SK-N-SH (cell line): ENCODE data around the gene IMPA2. TPM values are rescaled to one million over a fixed set of nuclear protein-coding genes. Genes with fewer than 3 reads are reported as not detected.

Experiments
- CTCF ChIA-PET: fragments of 300-600, 350-600 bp; formaldehyde crosslinking; extraction: SDS; loops from one replicate; lab custom pipeline; 2021; lab: Yijun Ruan, JAX
- POLR2A ChIA-PET: fragments of 350-600 bp; sonication (Branson Sonifier 250); formaldehyde crosslinking; extraction: SDS; loops from one replicate; lab custom pipeline; 2020; ENCODE audit warnings: antibody characterized with exemption, inconsistent platforms; lab: Yijun Ruan, JAX
- DNase-seq: peaks from one replicate; pipeline ENCODE4 v3.0.0; 2012
- H2AFZ ChIP-seq: fragments of 200-600 bp; sonication (generic); 2 replicates; pipeline ENCODE4 v1.8.1; 2016; ENCODE audit warnings: antibody characterized with exemption, mild to moderate bottlenecking, low read depth
- H3F3A ChIP-seq: fragments of 200-600 bp; sonication (generic); replicated peaks from 2 replicates; pipeline ENCODE3; 2016; ENCODE audit warnings: antibody characterized with exemption, mild to moderate bottlenecking; ENCODE audit not compliant: insufficient read depth
- H3K27ac ChIP-seq, 2 experiments: fragments of 200-500 bp in 1 of 2; fragments of 200-600 bp in 1 of 2; sonication (Bioruptor generic) in 1 of 2; sonication (generic), shearing (Covaris generic) in 1 of 2; 2 replicates each; pipeline versions ENCODE4 v1.5.1 to v1.6.1; 2014 to 2016; ENCODE audit warnings: low read depth in 2 of 2, inconsistent platforms in 1 of 2, low read length in 1 of 2, mild to moderate bottlenecking in 1 of 2, mixed read lengths in 1 of 2
- H3K27me3 ChIP-seq: fragments of 200-600 bp; sonication (generic), shearing (Covaris generic); 2 replicates; pipeline ENCODE4 v1.6.1; 2016; ENCODE audit warnings: mixed run types; ENCODE audit not compliant: insufficient read depth
- H3K36me3 ChIP-seq, 2 experiments: fragments of 200-500 bp in 1 of 2; fragments of 200-600 bp in 1 of 2; sonication (Bioruptor generic) in 1 of 2; sonication (generic) in 1 of 2; replicated peaks in 1 of 2; 2 replicates each; pipeline versions ENCODE3 to v1.5.1; 2014 to 2016; ENCODE audit warnings: low read length in 1 of 2, mild to moderate bottlenecking in 1 of 2; ENCODE audit not compliant: insufficient read depth in 2 of 2, control insufficient read depth in 1 of 2
- H3K4me1 ChIP-seq, 2 experiments: fragments of 200-500 bp in 1 of 2; fragments of 200-600 bp in 1 of 2; sonication (Bioruptor generic) in 1 of 2; sonication (generic), shearing (Covaris generic) in 1 of 2; 2 replicates each; pipeline versions ENCODE4 v1.5.1 to v1.6.1; 2014 to 2016; ENCODE audit warnings: low read depth in 1 of 2, low read length in 1 of 2, mixed run types in 1 of 2; ENCODE audit not compliant: insufficient read depth in 2 of 2, control insufficient read depth in 1 of 2
- H3K4me2 ChIP-seq: fragments of 200-600 bp; sonication (generic), shearing (Covaris generic); 2 replicates; pipeline ENCODE4 v1.6.1; 2017; ENCODE audit warnings: mixed run types
- H3K4me3 ChIP-seq, 2 experiments: fragments of 200-500 bp in 1 of 2; fragments of 200-600 bp in 1 of 2; sonication (Bioruptor generic) in 1 of 2; sonication (generic), shearing (Covaris generic) in 1 of 2; 2 replicates each; pipeline versions ENCODE4 v1.5.1 to v1.8.1; 2014 to 2016; ENCODE audit warnings: low read depth in 2 of 2, inconsistent platforms in 1 of 2, low read length in 1 of 2, mild to moderate bottlenecking in 1 of 2, mixed read lengths in 1 of 2, moderate library complexity in 1 of 2
- H3K79me2 ChIP-seq: fragments of 200-600 bp; sonication (generic); 2 replicates; pipeline ENCODE4 v1.8.1; 2017; ENCODE audit warnings: mild to moderate bottlenecking; ENCODE audit not compliant: insufficient read depth
- H3K9ac ChIP-seq: fragments of 200-600 bp; sonication (generic); 2 replicates; pipeline ENCODE4 v1.6.1; 2017; ENCODE audit warnings: mixed run types
- H3K9me2 ChIP-seq: fragments of 200-600 bp; sonication (generic); 2 replicates; pipeline ENCODE4 v1.6.1; 2017; ENCODE audit warnings: mixed run types
- H3K9me3 ChIP-seq: fragments of 200-600 bp; sonication (generic); 2 replicates; pipeline ENCODE4 v1.6.1; 2017; ENCODE audit warnings: mixed run types, mild to moderate bottlenecking, moderate library complexity
- H4K20me1 ChIP-seq: fragments of 200-600 bp; sonication (generic); 2 replicates; pipeline ENCODE4 v1.6.1; 2017; ENCODE audit warnings: mild to moderate bottlenecking, mixed run types; ENCODE audit not compliant: insufficient read depth
- CHD2 ChIP-seq: fragments of 150-350 bp; IDR thresholded peaks from 2 replicates; pipeline ENCODE4 v1.6.1; 2018; ENCODE audit warnings: low read length; ENCODE audit not compliant: partially characterized antibody
- EP300 ChIP-seq, 2 experiments: IDR thresholded peaks; 2 replicates each; pipeline versions ENCODE4 v1.4.0 to v1.6.1; 2012; ENCODE audit warnings: borderline replicate concordance in 1 of 2, low read depth in 1 of 2, low read length in 1 of 2
- EZH2phosphoT487 ChIP-seq: fragments of 200-600 bp; sonication (generic); IDR thresholded peaks from 2 replicates; pipeline ENCODE4 v1.6.1; 2017; ENCODE audit warnings: low read depth, mixed run types, mild to moderate bottlenecking, antibody characterized with exemption, moderate library complexity, borderline replicate concordance
- FOXJ3 ChIP-seq: sonication (generic); formaldehyde crosslinking; IDR thresholded peaks from 2 replicates; pipeline ENCODE4 v1.5.1; 2020; ENCODE audit warnings: mild to moderate bottlenecking, missing genetic modification reagents
- FOXM1 ChIP-seq: IDR thresholded peaks from 2 replicates; pipeline ENCODE4 v1.4.0; 2012; ENCODE audit warnings: low read depth, mild to moderate bottlenecking
- GABPA ChIP-seq: IDR thresholded peaks from 2 replicates; pipeline ENCODE4 v1.4.0; 2012; ENCODE audit warnings: low read depth, mild to moderate bottlenecking
- GATA2 ChIP-seq: sonication (generic); formaldehyde crosslinking; IDR thresholded peaks from 2 replicates; pipeline ENCODE4 v1.5.0; 2020; ENCODE audit warnings: mild to moderate bottlenecking, missing genetic modification reagents
- JUND ChIP-seq: IDR thresholded peaks from 2 replicates; pipeline ENCODE4 v1.4.0; 2012
- MEF2A ChIP-seq: IDR thresholded peaks from 2 replicates; pipeline ENCODE4 v1.4.0; 2012; ENCODE audit warnings: low read depth, borderline replicate concordance
- NFIC ChIP-seq: IDR thresholded peaks from 2 replicates; pipeline ENCODE4 v1.4.0; 2012; ENCODE audit warnings: borderline replicate concordance
- NRF1 ChIP-seq: IDR thresholded peaks from 2 replicates; pipeline ENCODE4 v1.6.1; 2012; ENCODE audit warnings: low read depth, mild to moderate bottlenecking, low read length
- RFX5 ChIP-seq: IDR thresholded peaks from 2 replicates; pipeline ENCODE4 v1.6.1; 2012; ENCODE audit warnings: mild to moderate bottlenecking, improper control_type of control experiment, low read length
- RXRA ChIP-seq: IDR thresholded peaks from 2 replicates; pipeline ENCODE4 v1.4.0; 2012; ENCODE audit warnings: low read depth, mild to moderate bottlenecking, borderline replicate concordance
- SIN3A ChIP-seq: IDR thresholded peaks from 2 replicates; pipeline ENCODE4 v1.6.1; 2012; ENCODE audit warnings: low read depth, mild to moderate bottlenecking, low read length, moderate library complexity, borderline replicate concordance
- TAF1 ChIP-seq: IDR thresholded peaks from 2 replicates; pipeline ENCODE4 v1.6.1; 2012; ENCODE audit warnings: low read depth, mild to moderate bottlenecking, low read length, moderate library complexity, borderline replicate concordance
- TCF12 ChIP-seq: IDR thresholded peaks from 2 replicates; pipeline ENCODE4 v1.4.0; 2012
- TEAD4 ChIP-seq: IDR thresholded peaks from 2 replicates; pipeline ENCODE4 v1.4.0; 2012; ENCODE audit warnings: mild to moderate bottlenecking, borderline replicate concordance; ENCODE audit not compliant: insufficient read depth
- USF2 ChIP-seq: fragments of 150-350 bp; IDR thresholded peaks from 2 replicates; pipeline ENCODE4 v1.6.1; 2017; ENCODE audit warnings: antibody characterized with exemption, low read length, low read depth, borderline replicate concordance
- WGBS: methylation state at CpG from one replicate; pipeline ENCODE4 v1.1.6; 2017; ENCODE audit warnings: low lambda C conversion rate; 5-methylcytosine and 5-hydroxymethylcytosine counted together
- polyA plus RNA-seq, 3 experiments: library from polyadenylated mRNA; depleted of rRNA; stranded (reverse); fragments of >200 nt; gene quantifications; 2 replicates each; pipeline ENCODE4 v1.2.3, GENCODE V29; 2012
- TF ChIP-seq, protein P1 (sequence below): fragments of 150-350 bp; IDR thresholded peaks from 2 replicates; pipeline ENCODE4 v1.6.1; 2016; ENCODE audit warnings: mild to moderate bottlenecking, low read depth, low read length
- TF ChIP-seq, protein P2 (sequence below): fragments of 200-600 bp; sonication (generic); IDR thresholded peaks from 2 replicates; pipeline ENCODE4 v1.6.1; 2017; ENCODE audit warnings: antibody characterized with exemption, mild to moderate bottlenecking, moderate library complexity
- TF ChIP-seq, protein P3 (sequence below): IDR thresholded peaks from 2 replicates; pipeline ENCODE4 v1.4.0; 2012; ENCODE audit warnings: low read depth, borderline replicate concordance

Gene IMPA2
- polyA plus RNA-seq, 1 of the 3 experiments (the other 2 are of a cell fraction) = 0.18 TPM

DNA sequence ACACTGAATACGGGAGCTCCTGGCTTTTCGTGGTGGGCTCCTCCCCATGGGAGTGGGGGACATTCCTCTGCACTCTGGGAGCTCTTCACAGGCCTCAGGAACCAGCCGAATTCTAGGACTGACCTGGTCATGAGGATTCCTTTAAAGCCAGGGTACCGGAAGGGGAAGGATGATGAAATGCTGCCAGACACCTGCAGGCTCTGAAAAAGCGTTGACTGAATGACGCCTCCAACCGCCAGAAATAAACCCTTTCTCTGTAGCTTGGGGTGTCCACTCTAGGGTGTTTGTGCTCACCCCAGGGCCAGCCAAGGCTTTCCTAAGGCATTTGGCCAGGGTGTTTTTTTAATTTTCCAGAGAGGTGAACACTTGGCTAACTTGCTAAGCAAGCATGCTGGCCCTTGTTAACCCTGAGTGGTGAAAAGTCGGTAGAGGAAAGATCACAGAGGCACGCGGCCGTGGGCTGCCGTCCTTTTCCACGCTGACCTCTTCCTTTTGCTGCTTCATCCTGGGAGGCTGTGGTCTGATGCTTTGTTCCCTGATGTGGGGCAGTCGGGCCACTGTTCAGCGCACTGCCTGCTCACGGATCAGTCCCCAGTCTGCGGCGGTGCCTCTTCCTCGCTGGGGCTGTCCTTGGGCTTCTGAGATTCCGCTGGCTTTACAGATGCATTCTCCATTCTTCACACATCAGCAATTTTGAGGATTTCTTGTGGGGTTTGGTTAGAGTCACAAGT lies 32.0 kb downstream of the IMPA2 start:
- ChIA-PET POLR2A (no interaction called here), CTCF (interaction anchor here (1.0 to 4.1 kb wide), 3 partner anchors 8 to 26 kb away, joined by 3 to 23 read pairs (median 7); no protein-coding TSS in a partner anchor)
- 20% methylated on average over 16 of the region's 20 CpGs for WGBS

GRCh38 chr18:12014086-12014485 lies 32.8 kb downstream of the IMPA2 start:
- no peak overlapping the region for H3K27ac ChIP-seq
- peaks cover 83% of the 10 kb centered on the region for H3K27me3 ChIP-seq
- TF ChIP-seq, protein P1, sequence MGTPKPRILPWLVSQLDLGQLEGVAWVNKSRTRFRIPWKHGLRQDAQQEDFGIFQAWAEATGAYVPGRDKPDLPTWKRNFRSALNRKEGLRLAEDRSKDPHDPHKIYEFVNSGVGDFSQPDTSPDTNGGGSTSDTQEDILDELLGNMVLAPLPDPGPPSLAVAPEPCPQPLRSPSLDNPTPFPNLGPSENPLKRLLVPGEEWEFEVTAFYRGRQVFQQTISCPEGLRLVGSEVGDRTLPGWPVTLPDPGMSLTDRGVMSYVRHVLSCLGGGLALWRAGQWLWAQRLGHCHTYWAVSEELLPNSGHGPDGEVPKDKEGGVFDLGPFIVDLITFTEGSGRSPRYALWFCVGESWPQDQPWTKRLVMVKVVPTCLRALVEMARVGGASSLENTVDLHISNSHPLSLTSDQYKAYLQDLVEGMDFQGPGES = no peak
- TF ChIP-seq EZH2phosphoT487 = no peak
- no peak for TF ChIP-seq TCF12
- TF ChIP-seq SIN3A = no peak
- no peak for TF ChIP-seq GABPA
- TF ChIP-seq GATA2 (CRISPR knock-in tag) = no peak
- no peak for TF ChIP-seq NFIC
- no peak for TF ChIP-seq FOXJ3
- TF ChIP-seq RXRA = no peak
- TF ChIP-seq, protein P2, sequence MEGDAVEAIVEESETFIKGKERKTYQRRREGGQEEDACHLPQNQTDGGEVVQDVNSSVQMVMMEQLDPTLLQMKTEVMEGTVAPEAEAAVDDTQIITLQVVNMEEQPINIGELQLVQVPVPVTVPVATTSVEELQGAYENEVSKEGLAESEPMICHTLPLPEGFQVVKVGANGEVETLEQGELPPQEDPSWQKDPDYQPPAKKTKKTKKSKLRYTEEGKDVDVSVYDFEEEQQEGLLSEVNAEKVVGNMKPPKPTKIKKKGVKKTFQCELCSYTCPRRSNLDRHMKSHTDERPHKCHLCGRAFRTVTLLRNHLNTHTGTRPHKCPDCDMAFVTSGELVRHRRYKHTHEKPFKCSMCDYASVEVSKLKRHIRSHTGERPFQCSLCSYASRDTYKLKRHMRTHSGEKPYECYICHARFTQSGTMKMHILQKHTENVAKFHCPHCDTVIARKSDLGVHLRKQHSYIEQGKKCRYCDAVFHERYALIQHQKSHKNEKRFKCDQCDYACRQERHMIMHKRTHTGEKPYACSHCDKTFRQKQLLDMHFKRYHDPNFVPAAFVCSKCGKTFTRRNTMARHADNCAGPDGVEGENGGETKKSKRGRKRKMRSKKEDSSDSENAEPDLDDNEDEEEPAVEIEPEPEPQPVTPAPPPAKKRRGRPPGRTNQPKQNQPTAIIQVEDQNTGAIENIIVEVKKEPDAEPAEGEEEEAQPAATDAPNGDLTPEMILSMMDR = no peak
- no peak for TF ChIP-seq EP300 (IDR thresholded peaks at IDR 0.05; ENCODE audit: borderline replicate concordance in 1 of 2, low read depth in 1 of 2, low read length in 1 of 2)
- no peak for TF ChIP-seq USF2
- no peaks in the 10 kb centered on the region for H3K4me1 ChIP-seq
- H3K4me2 ChIP-seq = no peak overlapping the region
- WGBS = 20% methylated on average over 10 of the region's 17 CpGs
- no peaks in the 10 kb centered on the region for H4K20me1 ChIP-seq
- ChIA-PET CTCF (interaction anchor here (4.1 kb wide), 1 partner anchor 20 kb away, joined by 23 read pairs; no protein-coding TSS in a partner anchor), POLR2A (no interaction called here)
- no peaks in the 10 kb centered on the region for H3K9me3 ChIP-seq
- H3K4me3 ChIP-seq = no peak overlapping the region
- no peaks in the 10 kb centered on the region for H3F3A ChIP-seq
- no peak overlapping the region for H3K9ac ChIP-seq
- no peak overlapping the region for H2AFZ ChIP-seq
- DNase-seq = no peak
- no peaks in the 10 kb centered on the region for H3K36me3 ChIP-seq
- H3K9me2 ChIP-seq = no peaks in the 10 kb centered on the region
- H3K79me2 ChIP-seq = no peaks in the 10 kb centered on the region

More for the DNA sequence above, 32.0 kb downstream of the IMPA2 start:
- Histone ChIP-seq H3K9me2 (no peaks in the 10 kb centered on the region), H3F3A (no peaks in the 10 kb centered on the region), H3K4me3 (no peak overlapping the region), H3K9me3 (no peaks in the 10 kb centered on the region), H3K4me2 (no peak overlapping the region), H3K4me1 (no peaks in the 10 kb centered on the region), H2AFZ (no peak overlapping the region), H3K79me2 (no peaks in the 10 kb centered on the region), H3K27me3 (peaks cover 84% of the 10 kb centered on the region), H3K36me3 (no peaks in the 10 kb centered on the region), H3K9ac (no peak overlapping the region), H3K27ac (no peak overlapping the region), H4K20me1 (no peaks in the 10 kb centered on the region)
- no peak for DNase-seq
- TF ChIP-seq TEAD4 = no peak
- TF ChIP-seq RFX5 = no peak
- TF ChIP-seq RXRA = no peak
- no peak for TF ChIP-seq MEF2A
- no peak for TF ChIP-seq CHD2
- TF ChIP-seq FOXJ3 = no peak
- TF ChIP-seq EZH2phosphoT487 = no peak; the same call in 1 of the 2 replicates
- TF ChIP-seq NRF1 = no peak
- TF ChIP-seq FOXM1 = no peak
- TF ChIP-seq, protein P3, sequence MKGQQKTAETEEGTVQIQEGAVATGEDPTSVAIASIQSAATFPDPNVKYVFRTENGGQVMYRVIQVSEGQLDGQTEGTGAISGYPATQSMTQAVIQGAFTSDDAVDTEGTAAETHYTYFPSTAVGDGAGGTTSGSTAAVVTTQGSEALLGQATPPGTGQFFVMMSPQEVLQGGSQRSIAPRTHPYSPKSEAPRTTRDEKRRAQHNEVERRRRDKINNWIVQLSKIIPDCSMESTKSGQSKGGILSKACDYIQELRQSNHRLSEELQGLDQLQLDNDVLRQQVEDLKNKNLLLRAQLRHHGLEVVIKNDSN = no peak
- no peak for TF ChIP-seq TAF1
- no peak for TF ChIP-seq TCF12
- TF ChIP-seq JUND = no peak
